ENCODE data around the gene OAT. TPM values are rescaled to one million over a fixed set of nuclear protein-coding genes. Genes with fewer than 3 reads are reported as not detected.

OAT gene
- total RNA-seq (2014; rRNA removed; shearing (Covaris generic)): 89.8 and 92.9 TPM in 2 replicates

DNA sequence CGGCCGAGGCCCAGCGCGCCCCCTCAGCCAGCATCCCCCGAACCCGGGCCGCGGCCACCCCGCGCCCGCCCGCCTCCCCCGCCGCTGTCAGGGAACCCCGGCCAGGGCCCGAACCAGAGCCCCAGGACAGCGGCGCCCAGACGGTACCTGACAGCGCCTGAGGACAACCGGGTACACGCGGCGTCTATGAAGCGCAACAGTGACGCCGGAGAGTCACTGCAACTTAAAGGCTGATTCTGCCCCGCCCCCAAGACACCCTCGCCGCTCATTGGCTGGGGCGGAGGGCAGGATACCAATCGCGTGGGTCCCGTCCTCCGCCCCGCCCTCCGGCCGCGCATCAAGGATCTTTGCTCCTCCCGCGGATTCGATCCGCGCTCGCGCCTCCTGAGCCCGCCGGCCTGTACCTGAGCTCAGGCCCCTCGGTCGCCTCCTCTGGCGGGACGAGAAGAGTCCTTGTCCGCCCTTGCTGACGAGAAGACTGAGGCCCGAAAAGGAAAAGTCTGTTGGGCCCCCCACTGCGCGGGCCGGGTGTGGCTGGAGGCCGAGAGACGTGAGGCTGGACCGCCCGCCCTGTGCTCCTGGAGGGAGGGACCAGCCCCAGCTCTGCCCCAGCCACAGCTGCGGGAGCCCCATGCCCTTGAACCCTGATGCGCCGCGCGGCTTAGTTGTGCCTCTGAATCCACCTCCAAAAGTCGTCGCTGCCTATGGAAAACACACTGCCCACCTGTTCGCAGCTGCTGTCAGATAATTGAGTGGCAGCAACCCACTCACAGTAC is at the start of gene OAT:
OAT (minus strand) TSS at position 198 of the 776 bp plus-strand sequence. CDS start 6,752 bp downstream, outside the sequence.

DNA sequence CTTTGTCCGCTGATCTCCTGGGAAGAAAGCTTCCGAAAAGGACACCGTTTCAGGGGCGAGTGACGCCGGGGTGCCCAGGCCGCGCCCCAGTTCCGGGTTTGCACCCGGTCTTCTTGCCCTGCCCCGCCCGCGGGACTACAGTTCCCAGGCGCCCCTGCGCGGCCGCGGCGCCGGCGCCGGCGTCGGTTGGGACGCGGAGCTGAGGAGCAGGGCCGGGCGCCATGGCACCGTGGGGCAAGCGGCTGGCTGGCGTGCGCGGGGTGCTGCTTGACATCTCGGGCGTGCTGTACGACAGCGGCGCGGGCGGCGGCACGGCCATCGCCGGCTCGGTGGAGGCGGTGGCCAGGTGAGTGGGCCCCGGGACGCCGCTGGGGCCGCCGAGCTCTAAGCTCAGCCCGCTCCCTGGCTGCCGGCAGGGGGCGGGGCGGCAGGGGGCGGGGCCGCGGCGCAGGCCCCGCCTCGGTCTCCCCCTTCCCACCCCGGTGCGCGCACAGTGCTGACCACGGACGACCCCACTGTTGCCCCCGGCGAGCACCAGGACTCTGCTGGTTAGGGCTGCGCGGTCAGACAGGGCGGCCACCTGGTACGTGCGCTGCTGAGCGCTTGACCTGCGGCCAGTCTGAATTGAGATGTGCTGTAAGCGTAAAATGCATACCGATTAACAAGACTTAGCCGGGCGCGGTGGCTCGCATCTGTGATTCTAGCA is 43.1 kb upstream of the OAT start, which contains the start of gene LHPP:
LHPP (plus strand) TSS at position 182 of the 706 bp plus-strand sequence; CDS start at position 222, 40 bp downstream.

DNA sequence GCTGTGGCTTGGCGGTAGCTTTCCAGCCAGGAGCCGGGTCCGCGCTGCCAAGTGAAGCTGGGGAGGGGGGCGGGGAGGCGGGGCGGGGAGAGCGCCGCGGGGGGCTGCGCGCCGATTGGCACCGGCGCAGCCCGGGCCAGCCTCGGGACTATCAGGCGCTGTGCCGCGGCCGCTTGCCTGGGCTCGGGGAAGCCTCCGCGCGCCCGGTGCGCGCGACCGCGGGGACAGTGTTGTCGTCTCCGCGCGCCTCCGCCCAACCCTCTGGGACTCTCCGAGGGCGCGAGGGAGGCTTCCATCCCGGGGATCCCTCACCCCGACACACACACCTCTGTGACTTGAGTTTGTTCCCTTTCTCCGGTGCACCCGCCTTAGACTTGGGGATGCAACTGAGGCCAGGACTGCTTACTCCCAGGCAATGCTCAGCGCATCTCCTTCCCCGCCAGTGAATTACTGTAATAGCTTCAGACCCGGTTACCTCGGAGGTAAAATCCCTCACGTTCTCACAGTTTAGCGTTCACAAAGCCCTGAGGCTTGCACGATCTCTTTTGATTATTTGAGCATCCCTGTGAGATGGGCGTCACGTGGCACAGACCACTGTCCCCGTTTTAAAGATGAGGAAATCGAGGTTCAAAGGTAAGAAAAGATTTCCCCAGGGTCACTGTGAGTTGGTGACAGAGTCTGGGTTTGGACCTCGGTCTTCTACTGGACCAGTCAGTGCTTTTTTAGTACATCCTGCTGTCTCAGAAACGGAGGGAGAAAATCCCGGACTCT is 31.5 kb upstream of the OAT start, which contains the start of gene NKX1-2:
NKX1-2 (minus strand) TSS at position 24 of the 771 bp plus-strand sequence. CDS start 92 bp downstream, outside the sequence.

Other genes with a start within 250 kb of the OAT start
- 0.08 and 0.11 TPM in 2 replicates for gene NKX1-2, start 31.1 kb upstream of the OAT start, total RNA-seq (2014; rRNA removed; shearing (Covaris generic))
- 4.7 and 11.1 TPM in 2 replicates for gene LHPP, start 42.9 kb upstream of the OAT start, total RNA-seq (2014; rRNA removed; shearing (Covaris generic))

All from A375 (cell line).